Mesendoderm (in vitro differentiated cells): ENCODE results near the gene PKD1L1.

Experiments
- DNase-seq: peaks from one replicate; pipeline ENCODE4 v3.0.0; 2013
- H2AK5ac ChIP-seq: 2 replicates; pipeline ENCODE4 v1.6.1; 2013; ENCODE audit warnings: low read length, inconsistent platforms
- H2BK120ac ChIP-seq: 2 replicates; pipeline ENCODE4 v1.6.1; 2013; ENCODE audit warnings: low read depth, mild to moderate bottlenecking, low read length, moderate library complexity, mixed read lengths
- H2BK15ac ChIP-seq: replicated peaks from 2 replicates; pipeline ENCODE4 v1.6.1; 2013; ENCODE audit warnings: low read depth, mild to moderate bottlenecking, moderate library complexity
- H2BK5ac ChIP-seq: 2 replicates; pipeline ENCODE4 v1.6.1; 2013; ENCODE audit warnings: low read length, inconsistent platforms
- H3K18ac ChIP-seq: 2 replicates; pipeline ENCODE4 v1.6.1; 2013; ENCODE audit warnings: mild to moderate bottlenecking, low read length, mixed read lengths
- H3K23ac ChIP-seq: one replicate; pipeline ENCODE4 v1.6.1; 2013; ENCODE audit warnings: low read length
- H3K27ac ChIP-seq: 2 replicates; pipeline ENCODE4 v1.5.1; 2013; ENCODE audit warnings: low read depth, mild to moderate bottlenecking, inconsistent platforms, low read length, moderate library complexity
- H3K27me3 ChIP-seq: 2 replicates; pipeline ENCODE4 v1.6.1; 2013; ENCODE audit warnings: low read length, control low read depth, mild to moderate bottlenecking, inconsistent platforms; ENCODE audit not compliant: insufficient read depth, poor library complexity
- H3K36me3 ChIP-seq: 2 replicates; pipeline ENCODE4 v1.6.1; 2013; ENCODE audit warnings: low read length, inconsistent platforms; ENCODE audit not compliant: control insufficient read depth, insufficient read depth
- H3K4ac ChIP-seq: one replicate; pipeline ENCODE4 v1.6.1; 2013; ENCODE audit warnings: low read depth, mild to moderate bottlenecking, low read length, moderate library complexity
- H3K4me1 ChIP-seq: 2 replicates; pipeline ENCODE4 v1.6.1; 2013; ENCODE audit warnings: low read depth, low read length, inconsistent platforms; ENCODE audit not compliant: control insufficient read depth
- H3K4me2 ChIP-seq: 2 replicates; pipeline ENCODE4 v1.6.1; 2013; ENCODE audit warnings: low read length
- H3K4me3 ChIP-seq: 2 replicates; pipeline ENCODE4 v1.5.1; 2013; ENCODE audit warnings: mild to moderate bottlenecking, low read length
- H3K56ac ChIP-seq: one replicate; pipeline ENCODE4 v1.6.1; 2013; ENCODE audit warnings: low read length
- H3K79me1 ChIP-seq: 2 replicates; pipeline ENCODE4 v1.6.1; 2013; ENCODE audit warnings: low read length, inconsistent platforms
- H3K79me2 ChIP-seq: 2 replicates; pipeline ENCODE4 v1.6.1; 2013; ENCODE audit warnings: mild to moderate bottlenecking, low read length; ENCODE audit not compliant: control insufficient read depth, insufficient read depth
- H3K9ac ChIP-seq: 2 replicates; pipeline ENCODE4 v1.6.1; 2013; ENCODE audit warnings: low read length, inconsistent platforms
- H4K5ac ChIP-seq: one replicate; pipeline ENCODE4 v1.6.1; 2013; ENCODE audit warnings: low read length
- H4K8ac ChIP-seq: one replicate; pipeline ENCODE4 v1.6.1; 2013; ENCODE audit warnings: low read depth, mild to moderate bottlenecking, control low read depth, low read length, moderate library complexity
- WGBS: extraction: QIAGEN DNeasy Blood & Tissue Kit; methylation state at CpG from one replicate; pipeline ENCODE4 v1.1.7; 2013; ENCODE audit warnings: low lambda C conversion rate, missing lambda C conversion rate; ENCODE audit not compliant: insufficient coverage; ENCODE audit errors: extremely low coverage; 5-methylcytosine and 5-hydroxymethylcytosine counted together

Gene PKD1L1

DNA sequence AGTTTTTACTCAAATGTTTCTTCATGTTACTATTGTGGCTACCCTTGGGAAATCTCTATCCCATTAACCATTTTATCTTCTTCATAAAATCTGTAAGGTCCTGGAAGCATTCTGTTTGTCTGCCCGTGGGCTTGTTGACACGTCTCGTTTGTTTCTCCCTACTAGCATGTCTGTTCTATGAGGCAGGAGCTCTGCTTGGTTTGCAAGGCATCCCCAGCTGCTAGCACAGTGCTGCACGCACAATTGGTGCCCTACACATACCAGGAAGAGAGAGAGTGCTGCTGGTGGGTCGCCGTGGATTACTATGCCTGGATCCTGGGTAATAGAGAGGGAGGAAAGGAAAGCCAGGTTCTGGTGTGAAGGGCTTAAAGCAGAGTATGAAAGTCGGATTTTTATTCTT lies 200.2 kb downstream of the PKD1L1 start:
- no peak overlapping the region for H2BK15ac ChIP-seq
- no CpG with 5 or more reads among the region's 7 CpGs for WGBS
- H3K27me3 ChIP-seq, result no peaks in the 10 kb centered on the region
- no peak overlapping the region for H3K4me3 ChIP-seq
- no peak overlapping the region for H3K9ac ChIP-seq
- H4K5ac ChIP-seq, result no peak overlapping the region
- no peak overlapping the region for H3K4ac ChIP-seq
- no peak overlapping the region for H3K23ac ChIP-seq
- DNase-seq, result no peak
- no peak overlapping the region for H2BK5ac ChIP-seq
- H3K79me1 ChIP-seq, result no peaks in the 10 kb centered on the region
- H3K4me2 ChIP-seq, result no peak overlapping the region
- no peak overlapping the region for H3K27ac ChIP-seq
- H2BK120ac ChIP-seq, result no peak overlapping the region
- no peaks in the 10 kb centered on the region for H3K36me3 ChIP-seq
- H2AK5ac ChIP-seq, result no peak overlapping the region
- H3K18ac ChIP-seq, result no peak overlapping the region
- no peaks in the 10 kb centered on the region for H3K79me2 ChIP-seq
- H3K56ac ChIP-seq, result no peak overlapping the region
- peaks cover 2% of the 10 kb centered on the region for H3K4me1 ChIP-seq
- H4K8ac ChIP-seq, result no peak overlapping the region

DNA sequence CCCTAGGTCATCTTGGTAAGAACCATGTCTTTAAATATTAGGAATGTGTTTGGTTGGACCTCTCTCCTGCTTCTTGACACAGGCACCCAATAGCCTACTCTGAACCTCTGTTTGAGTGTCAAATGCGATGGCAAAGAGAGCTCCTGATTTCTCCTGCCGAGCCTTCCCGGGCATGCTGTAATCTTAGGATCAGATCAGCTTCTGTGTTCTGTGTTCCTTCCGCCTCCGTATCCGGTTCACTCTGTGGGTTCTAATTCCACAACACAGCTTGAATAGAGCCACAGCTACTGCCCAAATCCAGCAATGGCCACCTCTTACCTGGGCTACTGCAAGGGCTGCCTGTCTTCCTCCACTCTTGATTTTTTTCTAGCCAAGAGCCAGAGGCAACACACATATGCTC lies 201.1 kb downstream of the PKD1L1 start:
- no CpG with 5 or more reads among the region's 6 CpGs for WGBS
- H3K79me2 ChIP-seq, result no peaks in the 10 kb centered on the region

DNA sequence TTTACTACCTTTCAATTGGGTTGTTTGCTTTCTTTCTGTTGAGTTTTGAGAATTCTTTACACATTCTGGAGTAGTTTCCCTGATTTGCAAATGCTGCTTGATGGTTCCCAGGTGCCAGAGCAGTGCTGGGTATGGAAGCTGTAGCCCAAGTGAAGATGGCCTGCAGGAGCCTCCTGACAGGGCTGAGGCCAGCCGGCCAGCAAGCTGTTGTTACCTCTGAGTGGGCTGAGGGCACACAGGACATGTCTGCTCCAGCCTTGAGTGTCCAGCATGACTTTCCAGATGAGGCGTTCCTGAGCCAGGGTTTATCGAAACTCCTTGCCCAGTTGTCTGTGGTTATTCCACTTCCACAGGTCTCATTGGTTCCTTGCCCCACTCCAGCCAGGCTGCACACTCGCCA lies 201.8 kb downstream of the PKD1L1 start:
- Histone ChIP-seq H4K8ac (no peak overlapping the region), H3K18ac (no peak overlapping the region), H3K36me3 (no peaks in the 10 kb centered on the region), H3K27me3 (no peaks in the 10 kb centered on the region), H3K79me2 (no peaks in the 10 kb centered on the region), H3K4me3 (no peak overlapping the region), H3K9ac (no peak overlapping the region), H3K56ac (no peak overlapping the region), H4K5ac (no peak overlapping the region), H2BK120ac (no peak overlapping the region), H2AK5ac (no peak overlapping the region), H2BK5ac (no peak overlapping the region), H3K4ac (no peak overlapping the region), H3K79me1 (no peaks in the 10 kb centered on the region), H3K23ac (no peak overlapping the region), H3K4me1 (peaks cover 2% of the 10 kb centered on the region), H3K4me2 (no peak overlapping the region), H3K27ac (no peak overlapping the region), H2BK15ac (no peak overlapping the region)
- no CpG with 5 or more reads among the region's 4 CpGs for WGBS
- no peak for DNase-seq

More for the DNA sequence above, 201.1 kb downstream of the PKD1L1 start:
- H3K4me1 ChIP-seq, result peaks cover 2% of the 10 kb centered on the region
- H2BK15ac ChIP-seq, result no peak overlapping the region
- H3K27me3 ChIP-seq, result no peaks in the 10 kb centered on the region
- H3K9ac ChIP-seq, result no peak overlapping the region
- H3K18ac ChIP-seq, result no peak overlapping the region
- no peak overlapping the region for H3K56ac ChIP-seq
- no peak for DNase-seq
- H2BK120ac ChIP-seq, result no peak overlapping the region
- H2BK5ac ChIP-seq, result no peak overlapping the region
- no peak overlapping the region for H3K4ac ChIP-seq
- no peaks in the 10 kb centered on the region for H3K79me1 ChIP-seq
- H3K23ac ChIP-seq, result no peak overlapping the region
- H3K4me3 ChIP-seq, result no peak overlapping the region
- no peak overlapping the region for H3K4me2 ChIP-seq
- no peaks in the 10 kb centered on the region for H3K36me3 ChIP-seq
- H4K8ac ChIP-seq, result no peak overlapping the region
- no peak overlapping the region for H2AK5ac ChIP-seq
- no peak overlapping the region for H3K27ac ChIP-seq
- no peak overlapping the region for H4K5ac ChIP-seq

DNA sequence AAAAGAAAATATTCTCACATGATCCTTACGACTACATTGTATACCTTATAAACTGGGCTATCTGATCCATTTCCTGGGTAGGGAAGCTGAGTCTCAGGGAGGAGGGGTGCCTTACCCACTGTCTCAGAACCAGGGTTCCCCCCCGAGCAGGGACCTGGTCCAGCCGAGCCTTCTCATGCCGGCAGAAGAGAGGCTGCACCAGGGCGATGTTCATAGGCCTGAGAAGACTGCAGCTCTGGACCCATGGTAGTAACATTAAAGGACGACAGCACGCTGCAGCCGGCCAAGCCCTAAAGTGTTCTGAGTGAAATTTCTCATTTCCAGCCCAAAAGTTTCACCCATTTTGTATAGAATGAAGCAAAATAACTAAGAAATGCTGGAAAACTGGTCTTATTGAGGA lies 203.4 kb downstream of the PKD1L1 start:
- Histone ChIP-seq H3K27ac (no peak overlapping the region), H3K27me3 (no peaks in the 10 kb centered on the region), H3K9ac (no peak overlapping the region), H3K79me1 (no peaks in the 10 kb centered on the region), H2BK15ac (no peak overlapping the region), H3K56ac (no peak overlapping the region), H3K18ac (no peak overlapping the region), H3K4ac (no peak overlapping the region), H3K4me3 (no peak overlapping the region), H2BK120ac (no peak overlapping the region), H3K23ac (no peak overlapping the region), H3K4me2 (no peak overlapping the region), H3K4me1 (peaks cover 2% of the 10 kb centered on the region), H3K79me2 (no peaks in the 10 kb centered on the region), H2BK5ac (no peak overlapping the region), H4K5ac (no peak overlapping the region), H4K8ac (no peak overlapping the region), H2AK5ac (no peak overlapping the region), H3K36me3 (no peaks in the 10 kb centered on the region)
- no peak for DNase-seq
- WGBS, result no CpG with 5 or more reads among the region's 8 CpGs

DNA sequence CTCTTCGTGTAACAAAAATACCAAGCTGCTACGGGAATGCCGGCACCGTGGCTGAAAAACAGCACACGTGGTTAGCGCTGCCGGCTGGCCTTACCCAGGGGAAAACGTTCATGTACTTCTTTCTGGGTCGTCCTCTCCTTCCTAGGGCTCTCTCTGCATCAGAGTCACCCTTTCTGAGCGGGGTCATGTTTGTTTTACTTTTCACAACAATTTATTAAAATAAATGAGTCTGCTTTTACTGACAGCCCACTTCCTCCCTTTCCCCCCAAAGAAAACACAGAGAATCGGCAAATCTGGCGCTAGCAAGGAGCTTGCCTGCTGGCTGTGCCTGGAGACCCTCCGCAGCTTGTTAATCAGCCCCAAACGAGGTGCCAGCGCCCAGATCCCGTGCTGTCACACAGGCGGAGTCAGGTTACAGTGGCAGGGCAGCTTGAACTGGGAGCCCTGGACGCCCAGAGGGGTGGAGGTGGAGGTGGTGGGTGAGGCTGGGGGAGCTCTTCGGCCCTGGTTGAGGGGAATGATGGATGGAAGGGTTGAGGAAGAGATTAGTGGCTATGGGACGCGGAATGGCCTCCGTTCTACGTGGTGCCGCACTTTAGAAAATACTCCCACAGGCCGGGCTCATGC lies 204.2 kb downstream of the PKD1L1 start:
- Histone ChIP-seq H3K23ac (peak overlapping the region; percentile 9), H4K5ac (no peak overlapping the region), H3K79me2 (no peaks in the 10 kb centered on the region), H3K36me3 (no peaks in the 10 kb centered on the region), H3K9ac (peak overlapping the region; percentile 11), H3K4ac (no peak overlapping the region), H3K79me1 (no peaks in the 10 kb centered on the region), H2BK15ac (no peak overlapping the region), H3K18ac (no peak overlapping the region), H2AK5ac (no peak overlapping the region), H2BK5ac (no peak overlapping the region), H3K4me3 (no peak overlapping the region), H3K56ac (peak overlapping the region; percentile 60), H3K27ac (no peak overlapping the region), H2BK120ac (no peak overlapping the region), H3K4me1 (peaks cover 2% of the 10 kb centered on the region), H3K27me3 (no peaks in the 10 kb centered on the region), H4K8ac (no peak overlapping the region), H3K4me2 (peak overlapping the region; percentile 20)
- peak; percentile 46 for DNase-seq
- no CpG with 5 or more reads among the region's 25 CpGs for WGBS

DNA sequence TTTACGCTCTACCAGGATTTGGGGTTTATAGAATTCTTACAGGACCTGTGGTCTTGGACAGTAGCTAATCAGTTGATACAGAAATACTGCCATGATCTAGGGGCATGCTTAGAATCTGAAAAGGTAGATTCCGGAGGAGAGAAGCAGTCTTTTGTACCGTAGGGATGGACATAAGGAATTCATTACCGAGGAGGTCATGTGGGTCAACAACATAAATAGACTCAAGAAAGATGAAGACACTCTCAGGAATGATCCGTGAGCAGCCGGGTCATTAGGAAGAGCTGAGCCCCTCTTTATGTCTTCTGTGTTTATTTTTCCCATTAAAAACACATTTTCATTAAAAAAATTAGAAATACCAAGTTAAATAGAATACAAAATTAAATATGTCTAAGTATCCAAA lies 206.3 kb downstream of the PKD1L1 start:
- no peak overlapping the region for H2BK120ac ChIP-seq
- H3K79me1 ChIP-seq, result no peaks in the 10 kb centered on the region
- no peak overlapping the region for H3K18ac ChIP-seq
- DNase-seq, result no peak
- no peak overlapping the region for H2AK5ac ChIP-seq
- H3K36me3 ChIP-seq, result no peaks in the 10 kb centered on the region
- no peak overlapping the region for H3K56ac ChIP-seq
- H3K4me2 ChIP-seq, result no peak overlapping the region
- H4K8ac ChIP-seq, result no peak overlapping the region
- peaks cover 2% of the 10 kb centered on the region for H3K4me1 ChIP-seq
- H3K27me3 ChIP-seq, result no peaks in the 10 kb centered on the region
- no peak overlapping the region for H2BK15ac ChIP-seq
- H2BK5ac ChIP-seq, result no peak overlapping the region
- no peak overlapping the region for H3K4me3 ChIP-seq
- WGBS, result no CpG with 5 or more reads among the region's 6 CpGs
- H3K79me2 ChIP-seq, result no peaks in the 10 kb centered on the region
- H3K27ac ChIP-seq, result no peak overlapping the region
- no peak overlapping the region for H4K5ac ChIP-seq
- H3K23ac ChIP-seq, result no peak overlapping the region
- H3K4ac ChIP-seq, result no peak overlapping the region
- H3K9ac ChIP-seq, result no peak overlapping the region
